Dermis microvascular lymphatic vessel endothelial cell (primary cell): ENCODE results near the gene IRF8. TPM values are rescaled to one million over a fixed set of nuclear protein-coding genes. Genes with fewer than 3 reads are reported as not detected.
"Not testable (repeated sequence)": the region's sequence is repeated elsewhere in the genome, so short reads cannot be mapped to it uniquely, and the experiment has no call there.

ENCODE experiments used
- DNase-seq, 2 donors: peaks; one replicate each; pipeline versions ENCODE4 v3.0.0 to v3.0.0-alpha.2; 2010; ENCODE audit warnings: low read depth in 2 of 2
- total RNA-seq: library from RNA; depleted of rRNA; stranded (reverse); fragments of >200 nt; gene quantifications from 2 replicates; pipeline ENCODE4 v1.2.1, GENCODE V29; 2014

IRF8 gene
- total RNA-seq, 1 donor from 2014 or later, result 5.1 TPM

- no peak for DNase-seq
Measured at GRCh38 chr16:85934210-85934609, 35.2 kb downstream of the IRF8 start.

GRCh38 chr16:85935391-85935973 is 36.5 kb downstream of the IRF8 start:
- DNase-seq, result no peak

DNA sequence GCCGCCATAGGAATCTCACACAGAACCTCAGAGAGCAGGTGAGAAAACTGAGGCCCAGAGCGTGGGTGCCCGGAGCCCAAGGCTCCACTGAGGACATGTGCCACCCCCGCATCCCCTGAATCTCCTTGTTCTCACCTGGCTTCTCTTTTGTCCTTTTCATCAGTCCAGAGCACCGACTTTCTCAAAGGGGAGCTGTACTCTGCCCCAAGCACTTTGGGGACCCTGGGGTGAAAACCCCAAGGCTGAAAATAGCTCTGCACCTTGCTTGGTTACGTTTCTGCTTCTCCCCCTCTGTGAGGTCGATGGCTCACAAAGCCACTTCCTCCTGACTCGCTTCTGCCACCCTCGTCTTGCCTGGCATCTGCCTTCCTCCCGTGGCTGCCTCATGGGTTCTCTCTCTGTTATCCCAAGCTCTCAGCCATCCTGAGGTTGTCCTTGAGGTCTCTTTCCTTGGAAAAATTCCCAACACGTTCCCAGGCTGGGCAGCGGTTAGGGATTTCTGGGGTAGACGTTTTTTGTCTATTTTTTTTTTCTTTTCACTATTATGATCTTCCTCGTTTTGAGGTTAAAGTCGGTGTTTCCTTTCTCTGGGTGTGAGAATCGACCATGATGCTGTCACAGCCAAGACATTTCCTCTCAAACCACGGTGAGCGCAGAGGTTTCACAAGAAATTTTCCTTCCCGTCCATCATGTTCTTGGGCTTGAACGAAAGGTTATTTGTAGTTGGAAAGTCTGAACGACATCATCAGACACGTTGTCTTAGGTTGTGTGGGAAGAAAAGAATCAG is 37.2 kb downstream of the IRF8 start:
- DNase-seq, result no peak

DNA sequence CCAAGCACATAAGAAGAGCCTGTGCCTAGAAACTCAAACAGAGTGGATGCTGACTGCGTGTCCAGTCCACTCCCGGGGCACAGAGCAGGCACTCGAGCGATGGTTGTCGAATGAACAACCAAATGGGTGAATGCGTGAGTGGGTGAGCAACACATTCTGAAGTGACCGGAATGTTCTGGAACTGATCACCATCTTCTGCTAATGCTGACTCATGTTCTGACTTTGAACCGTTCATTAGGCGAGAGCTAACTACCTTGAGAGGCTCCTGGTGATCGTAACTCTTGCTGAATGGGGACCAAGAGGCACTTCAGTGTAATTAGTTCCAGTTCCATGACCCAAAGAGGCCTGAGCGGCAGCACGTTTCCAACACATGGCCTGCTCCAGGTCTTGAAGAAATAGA is 37.9 kb downstream of the IRF8 start:
- no peak for DNase-seq

DNA sequence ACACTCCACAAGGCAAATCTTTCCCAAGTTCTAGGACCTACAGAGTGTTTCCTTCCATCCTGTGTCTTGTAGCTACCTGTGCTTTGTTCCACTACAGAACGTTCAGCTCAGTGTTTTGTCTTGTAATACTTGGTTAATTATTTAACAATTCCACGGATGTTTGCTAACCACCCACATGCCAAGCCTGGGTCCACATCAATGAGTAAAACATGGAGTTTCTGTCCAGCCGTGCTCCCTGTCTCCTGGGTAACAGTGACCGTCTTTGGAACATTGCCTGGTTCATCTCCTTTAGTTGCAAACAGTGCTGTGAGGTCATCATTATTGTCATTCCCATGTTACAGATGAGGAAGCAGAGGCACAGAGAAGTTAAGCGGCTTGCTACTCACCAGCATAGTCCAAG is 41.3 kb downstream of the IRF8 start:
- DNase-seq, result no peak

DNA sequence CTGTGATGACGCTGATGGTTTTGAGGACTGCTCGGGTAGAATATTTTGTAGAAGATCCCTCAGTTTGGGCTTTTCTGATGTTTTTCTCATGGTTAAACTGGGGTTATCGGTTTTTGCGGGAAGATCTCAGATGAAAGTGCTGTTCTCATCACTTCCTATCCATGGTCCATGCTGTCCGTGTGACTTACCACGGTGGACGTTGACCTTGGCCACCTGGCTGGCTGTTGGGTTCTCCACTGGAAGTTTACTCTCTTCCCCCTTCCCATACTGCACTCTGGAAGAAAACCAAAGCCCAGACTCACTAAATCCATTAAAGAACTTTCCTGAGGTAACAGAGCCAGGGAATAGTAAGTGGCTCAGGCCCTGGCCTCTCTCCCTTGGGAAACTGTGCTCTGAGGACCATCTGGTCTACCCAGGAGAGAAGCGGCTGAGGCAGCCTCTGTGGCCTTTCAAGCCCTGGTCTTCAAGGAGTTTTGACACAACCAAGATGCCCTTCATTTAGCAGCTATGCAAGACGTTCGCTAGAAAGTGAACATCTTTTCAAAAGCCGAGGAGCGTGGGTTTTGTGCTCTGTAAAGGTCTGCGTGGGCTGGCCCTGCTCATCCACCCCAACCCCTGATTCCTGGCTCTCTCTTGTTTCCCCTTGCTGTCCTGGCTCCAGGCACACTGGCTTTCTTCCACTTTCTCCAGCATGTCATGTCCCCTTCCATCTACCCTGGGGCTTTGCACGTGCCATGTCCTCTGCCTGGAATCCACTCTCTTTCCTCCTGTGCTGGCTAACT is 43.1 kb downstream of the IRF8 start:
- DNase-seq, result no peak

DNA sequence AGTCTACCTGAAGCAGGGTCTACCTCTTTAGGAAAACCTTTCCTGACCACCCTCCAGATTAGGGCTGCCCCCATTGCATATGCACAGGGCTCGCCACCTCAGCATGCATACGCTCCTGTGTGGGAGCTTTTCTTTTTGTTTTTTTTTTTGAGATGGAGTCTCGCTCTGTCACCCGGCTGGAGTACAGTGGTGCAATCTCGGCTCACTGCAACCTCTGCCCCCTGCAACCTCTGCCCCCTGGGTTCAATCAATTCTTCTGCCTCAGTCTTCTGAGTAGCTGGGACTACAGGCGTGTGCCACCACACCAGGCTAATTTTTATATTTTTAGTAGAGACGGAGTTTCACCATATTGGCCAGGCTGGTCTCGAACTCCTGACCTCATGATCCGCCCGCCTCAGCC is 43.7 kb downstream of the IRF8 start:
- not testable (repeated sequence) for DNase-seq

GRCh38 chr16:85943711-85944110 is 44.7 kb downstream of the IRF8 start:
- no peak for DNase-seq

DNA sequence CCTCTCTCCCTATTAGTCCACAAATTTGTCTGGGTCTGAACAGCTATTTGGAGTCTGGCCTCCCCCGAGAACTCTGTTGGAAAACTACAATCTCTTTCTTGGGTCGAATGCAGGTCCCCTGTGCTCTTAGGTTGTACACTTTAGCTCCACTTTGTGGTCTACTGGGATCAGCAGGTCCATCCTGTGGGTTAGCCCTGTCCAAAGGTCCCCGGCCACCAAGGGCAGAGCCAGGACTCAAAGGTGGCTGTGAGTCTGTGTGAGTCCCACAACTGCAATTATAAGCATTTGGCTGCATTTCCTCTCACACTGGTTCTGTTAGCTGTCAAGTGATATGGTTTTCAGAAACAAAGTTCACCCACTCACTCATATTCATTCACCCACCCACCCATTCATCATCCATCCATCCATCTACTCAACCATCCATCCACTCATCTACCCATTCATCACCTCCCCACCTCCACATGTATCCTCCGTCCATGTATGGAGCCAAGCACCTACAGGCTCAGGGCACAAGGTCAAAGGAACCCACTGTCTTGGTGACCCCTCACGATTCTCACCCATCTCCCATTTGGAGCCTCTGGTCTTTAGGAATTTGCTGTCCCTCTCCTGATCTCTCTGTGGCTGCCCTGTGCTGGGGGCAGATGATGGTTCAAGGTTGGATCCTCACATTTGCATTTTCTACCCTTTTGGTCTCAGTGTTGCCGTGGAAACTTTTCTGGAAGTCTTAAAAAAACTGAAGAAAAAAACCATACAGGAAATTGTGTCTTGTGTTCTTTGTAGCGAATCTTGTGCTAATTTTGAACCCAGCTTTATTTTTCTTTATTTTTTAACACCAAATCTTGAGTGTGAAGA is 45.8 kb downstream of the IRF8 start:
- DNase-seq, result no peak

- DNase-seq, result no peak
Measured at GRCh38 chr16:85945424-85945751, 46.4 kb downstream of the IRF8 start.

DNA sequence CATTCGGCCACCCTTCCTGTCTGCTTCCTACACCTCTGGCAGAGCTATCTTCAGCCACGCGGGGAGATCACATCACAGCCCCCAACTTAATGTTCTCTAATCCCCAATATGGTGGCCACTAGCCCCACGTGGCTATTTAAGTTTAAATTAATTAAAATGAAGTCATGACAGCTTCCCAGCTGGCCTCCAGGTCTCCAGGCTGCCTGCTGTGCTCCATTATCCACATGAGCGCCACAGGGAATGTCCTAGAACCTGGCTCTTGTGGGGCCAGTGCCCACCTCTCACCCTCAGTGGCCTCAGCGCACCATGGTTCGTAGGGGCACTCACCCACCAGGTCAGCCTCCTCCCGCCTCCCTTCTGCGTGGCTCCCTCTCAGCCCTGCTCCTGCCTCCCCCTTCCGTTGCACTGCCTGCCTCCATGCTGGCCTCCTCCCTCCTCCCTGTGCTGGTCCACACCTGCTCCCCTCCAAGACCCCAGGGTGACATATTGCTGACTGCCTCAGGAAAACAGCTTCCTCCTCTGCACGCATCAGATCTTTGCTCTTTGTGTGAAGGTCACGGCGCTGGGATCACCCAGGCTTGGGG is 47.7 kb downstream of the IRF8 start:
- no peak for DNase-seq

DNA sequence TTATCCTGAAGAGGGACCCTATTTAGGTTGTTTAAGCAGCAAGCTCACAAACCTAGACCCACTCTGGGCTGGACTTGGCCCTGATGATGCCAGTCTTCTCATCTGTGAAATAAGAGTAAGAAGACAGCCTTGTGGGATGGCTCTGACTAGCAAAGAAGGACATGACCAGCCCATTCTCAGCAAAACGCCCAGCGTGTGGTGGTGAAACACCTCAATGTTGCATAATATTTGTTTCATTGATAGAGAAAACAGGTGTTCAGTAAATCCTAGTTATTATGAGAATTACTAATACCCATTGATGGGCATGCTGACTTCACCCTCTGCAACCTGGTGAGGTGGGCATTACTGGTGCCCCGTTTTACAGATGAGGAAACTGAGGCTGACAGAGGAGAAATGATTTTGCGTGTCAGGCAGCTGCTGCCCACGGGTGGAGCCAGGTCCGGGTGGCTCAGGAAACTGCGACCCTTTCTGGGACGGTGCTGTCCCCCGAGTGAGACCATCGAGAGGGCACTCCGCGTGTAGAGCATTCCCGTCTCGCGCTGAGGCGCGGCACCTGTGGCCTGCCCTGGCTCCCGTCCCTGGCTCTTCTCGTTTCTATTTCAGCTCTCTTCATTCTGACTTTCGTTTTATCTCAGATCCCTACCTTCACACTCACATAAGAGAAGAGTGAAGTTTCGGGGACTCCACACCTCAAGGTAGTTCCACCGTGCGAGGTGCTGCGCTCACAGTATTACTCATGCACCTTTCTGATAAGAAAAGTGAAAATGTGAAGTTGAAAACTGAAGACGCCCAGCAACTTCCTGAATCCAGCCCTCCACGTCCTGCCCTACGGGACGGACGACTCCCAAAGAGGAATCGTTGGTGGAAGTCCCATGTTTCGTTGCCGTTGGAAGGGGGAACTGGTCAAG is 48.5 kb downstream of the IRF8 start:
- no peak for DNase-seq

DNA sequence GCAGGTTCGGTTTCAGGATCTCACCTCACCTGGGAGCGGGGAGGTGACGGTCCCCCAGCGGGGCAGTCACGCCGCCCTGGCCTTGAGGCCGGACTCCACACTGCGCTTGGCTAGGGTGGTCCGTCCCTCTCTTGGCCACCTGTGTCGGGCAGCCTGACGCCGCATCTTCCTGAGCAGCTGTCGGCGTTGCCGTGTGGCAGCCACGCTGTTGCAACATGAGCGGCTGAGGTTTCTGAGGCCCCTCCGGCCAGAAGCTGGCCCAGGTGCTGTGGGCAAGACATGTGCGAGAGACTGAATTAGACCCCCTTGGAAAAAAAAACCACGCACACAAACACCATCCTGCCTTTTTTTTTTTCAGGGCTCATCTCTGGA is 49.2 kb downstream of the IRF8 start:
- no peak for DNase-seq

- DNase-seq, result no peak
Measured at GRCh38 chr16:85948616-85949265, 49.8 kb downstream of the IRF8 start.

DNA sequence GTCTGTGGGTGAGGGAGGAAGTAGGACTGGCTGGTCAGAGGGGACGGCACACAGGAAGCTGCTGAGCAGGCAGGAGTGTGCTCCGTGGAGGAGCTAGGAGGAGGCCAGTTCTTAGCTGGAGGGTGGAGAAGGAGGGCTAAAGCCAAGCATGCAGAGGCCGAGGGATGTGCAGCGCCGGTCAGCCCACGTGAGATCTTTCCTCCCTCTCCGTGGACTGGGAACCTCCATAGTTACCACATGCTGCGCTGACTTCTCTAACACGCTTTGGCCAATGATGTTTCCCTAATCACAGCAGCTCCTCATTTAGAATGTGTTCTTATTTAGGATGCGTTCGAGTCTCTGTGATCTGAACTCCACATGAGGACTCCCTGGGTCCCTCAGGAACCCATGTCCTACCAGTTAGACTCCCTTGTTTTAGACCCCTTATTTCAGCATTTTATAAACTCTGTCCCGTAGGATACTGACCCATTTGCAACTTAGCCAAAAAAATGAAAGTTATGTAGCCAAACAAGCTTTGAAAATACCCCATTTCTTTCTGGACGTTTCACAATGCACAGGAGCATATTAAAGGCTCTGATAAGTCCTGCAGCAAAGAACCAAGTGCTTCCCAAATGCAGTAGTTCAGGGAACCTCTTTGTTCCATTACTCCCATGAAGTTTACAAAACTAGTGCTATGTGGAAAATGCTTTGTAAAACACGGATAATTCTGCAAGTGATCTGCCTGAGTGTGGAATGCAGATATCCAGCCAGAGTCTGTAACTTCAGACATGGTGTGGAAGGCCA is 51.4 kb downstream of the IRF8 start:
- no peak for DNase-seq

GRCh38 chr16:85952197-85952596 is 53.2 kb downstream of the IRF8 start:
- DNase-seq, result no peak

DNA sequence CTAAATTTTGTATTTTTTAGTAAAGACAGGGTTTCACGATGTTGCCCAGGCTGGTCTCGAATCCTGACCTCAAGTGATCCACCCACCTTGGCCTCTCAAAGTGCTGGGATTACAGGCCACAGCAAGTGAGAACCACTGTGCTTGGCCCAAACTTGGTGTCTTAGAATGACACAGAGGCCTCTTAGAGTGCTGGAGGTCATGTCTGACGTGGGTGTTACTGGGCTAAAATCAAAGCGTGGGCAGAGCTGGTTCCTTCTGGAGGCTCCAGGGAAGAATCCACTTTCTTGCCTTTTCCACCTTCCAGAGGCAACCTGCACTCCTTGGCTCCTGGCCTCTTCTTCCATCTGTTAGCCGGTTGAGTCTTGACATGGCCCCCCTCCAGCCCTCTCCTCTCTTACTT is 53.8 kb downstream of the IRF8 start:
- no peak for DNase-seq

- no peak for DNase-seq
Measured at GRCh38 chr16:85954927-85955519, 56.1 kb downstream of the IRF8 start.

DNA sequence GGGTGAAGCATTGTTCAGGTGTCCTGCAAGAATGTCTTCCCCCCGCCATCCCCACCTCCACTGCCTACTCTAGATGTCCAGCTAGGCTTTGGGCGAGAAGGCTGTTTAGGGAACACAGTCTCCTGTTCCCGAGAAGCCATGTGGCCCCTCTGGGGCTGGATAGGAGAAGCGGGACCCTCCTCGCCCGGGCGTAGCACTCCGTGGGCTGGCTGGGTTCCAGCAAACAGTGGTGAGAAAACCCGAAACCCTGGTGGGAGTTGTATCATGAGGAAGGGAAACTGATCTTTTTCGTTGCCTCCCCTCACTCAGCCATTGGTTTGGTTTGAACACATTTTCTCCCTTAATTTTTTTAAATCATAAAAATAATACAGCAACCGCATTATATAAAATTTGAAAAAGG is 56.6 kb downstream of the IRF8 start:
- DNase-seq, result no peak
